IMR-90 (cell line): ENCODE measurements around the gene PDS5B. TPM values are rescaled to one million over a fixed set of nuclear protein-coding genes. Genes with fewer than 3 reads are reported as not detected.

Source experiments
- ATAC-seq: fragments of 200-7000 bp; cut with Tn5 transposase; 2 replicates; pipeline ENCODE4 v1.9.1; 2020; ENCODE audit warnings: low read depth, mild to moderate bottlenecking, moderate library complexity
- BruUV-seq: library from RNA; stranded (reverse); fragments of 400-500 nt; replicated peaks from 2 replicates; lab custom pipeline; 2021; lab: Mats Ljungman, UMichigan
- CTCF ChIA-PET: fragments of 300-600 bp; formaldehyde crosslinking; extraction: SDS; loops from one replicate; lab custom pipeline; 2021; ENCODE audit warnings: antibody characterized with exemption; lab: Yijun Ruan, JAX
- POLR2A ChIA-PET: fragments of 300-600 bp; sonication (Branson Sonifier 250); formaldehyde crosslinking; loops from one replicate; lab custom pipeline; 2022; ENCODE audit warnings: antibody characterized with exemption; ENCODE audit not compliant: unreplicated experiment; lab: Charles Lee
- DNase-seq: peaks from one replicate; pipeline ENCODE4 v3.0.0; 2013
- H2AFZ ChIP-seq: replicated peaks from 2 replicates; pipeline ENCODE3; 2013; ENCODE audit warnings: low read length, mild to moderate bottlenecking; ENCODE audit not compliant: poor library complexity
- H2AK5ac ChIP-seq: 2 replicates; pipeline ENCODE4 v1.6.1; 2013; ENCODE audit warnings: low read depth, low read length, inconsistent platforms
- H2AK9ac ChIP-seq: replicated peaks from 2 replicates; pipeline ENCODE3; 2013; ENCODE audit warnings: mild to moderate bottlenecking, low read depth, low read length, moderate library complexity; ENCODE audit not compliant: poor library complexity
- H2BK120ac ChIP-seq: 2 replicates; pipeline ENCODE4 v1.6.1; 2013; ENCODE audit warnings: low read depth, low read length, inconsistent platforms
- H2BK15ac ChIP-seq: 3 replicates; pipeline ENCODE4 v1.6.1; 2013; ENCODE audit warnings: low read depth, low read length, inconsistent platforms
- H2BK20ac ChIP-seq: 2 replicates; pipeline ENCODE4 v1.6.1; 2013; ENCODE audit warnings: low read depth, mild to moderate bottlenecking, inconsistent platforms, low read length, moderate library complexity
- H2BK5ac ChIP-seq: 2 replicates; pipeline ENCODE4 v1.6.1; 2013; ENCODE audit warnings: mild to moderate bottlenecking, low read depth, low read length, inconsistent platforms; ENCODE audit not compliant: poor library complexity, severe bottlenecking
- H3K14ac ChIP-seq: replicated peaks from 2 replicates; pipeline ENCODE4 v1.6.1; 2013; ENCODE audit warnings: low read depth, low read length, inconsistent platforms
- H3K18ac ChIP-seq: 2 replicates; pipeline ENCODE4 v1.6.1; 2013; ENCODE audit warnings: low read depth, low read length, control low read depth
- H3K23ac ChIP-seq: 2 replicates; pipeline ENCODE4 v1.6.1; 2013; ENCODE audit warnings: low read depth, low read length, inconsistent platforms
- H3K27ac ChIP-seq: 2 replicates; pipeline ENCODE4 v1.5.1; 2013; ENCODE audit warnings: mild to moderate bottlenecking, control low read depth, low read length; ENCODE audit not compliant: insufficient read depth
- H3K27me3 ChIP-seq: 2 replicates; pipeline ENCODE4 v1.6.1; 2013; ENCODE audit warnings: low read length; ENCODE audit not compliant: control insufficient read depth, insufficient read depth
- H3K36me3 ChIP-seq: 2 replicates; pipeline ENCODE4 v1.6.1; 2013; ENCODE audit warnings: low read length, mixed read lengths; ENCODE audit not compliant: control insufficient read depth, insufficient read depth
- H3K4ac ChIP-seq: 2 replicates; pipeline ENCODE4 v1.6.1; 2013; ENCODE audit warnings: low read depth, low read length, inconsistent platforms
- H3K4me1 ChIP-seq: 2 replicates; pipeline ENCODE4 v1.6.1; 2013; ENCODE audit warnings: low read length, mixed read lengths; ENCODE audit not compliant: control insufficient read depth, insufficient read depth
- H3K4me2 ChIP-seq: 2 replicates; pipeline ENCODE4 v1.6.1; 2013; ENCODE audit warnings: low read depth, mild to moderate bottlenecking, control low read depth, low read length, moderate library complexity
- H3K4me3 ChIP-seq: 2 replicates; pipeline ENCODE4 v1.5.1; 2013; ENCODE audit warnings: low read depth, mild to moderate bottlenecking, control low read depth, low read length, moderate library complexity; ENCODE audit not compliant: insufficient read depth
- H3K56ac ChIP-seq: 2 replicates; pipeline ENCODE4 v1.6.1; 2013; ENCODE audit warnings: low read length, inconsistent platforms; ENCODE audit not compliant: insufficient read depth; ENCODE audit errors: extremely low read depth
- H3K79me1 ChIP-seq, 2 experiments: 2 replicates each; pipeline ENCODE4 v1.6.1; 2013; ENCODE audit warnings: low read length in 2 of 2, inconsistent platforms in 1 of 2, low read depth in 1 of 2
- H3K9ac ChIP-seq: 2 replicates; pipeline ENCODE4 v1.6.1; 2013; ENCODE audit warnings: low read depth, low read length, control low read depth
- H3K9me1 ChIP-seq: 2 replicates; pipeline ENCODE4 v1.6.1; 2013; ENCODE audit warnings: low read length, inconsistent platforms; ENCODE audit not compliant: insufficient read depth
- H3K9me3 ChIP-seq: 2 replicates; pipeline ENCODE4 v1.6.1; 2013; ENCODE audit warnings: low read length; ENCODE audit not compliant: control insufficient read depth, insufficient read depth
- H4K20me1 ChIP-seq: 2 replicates; pipeline ENCODE4 v1.6.1; 2013; ENCODE audit warnings: low read length, inconsistent platforms; ENCODE audit not compliant: insufficient read depth
- H4K5ac ChIP-seq: 2 replicates; pipeline ENCODE4 v1.6.1; 2013; ENCODE audit warnings: mild to moderate bottlenecking, low read depth, low read length, control low read depth
- H4K8ac ChIP-seq, 2 experiments: 2 replicates each; pipeline ENCODE4 v1.6.1; 2013; ENCODE audit warnings: low read depth in 2 of 2, low read length in 2 of 2, control low read depth in 1 of 2, inconsistent platforms in 1 of 2
- H4K91ac ChIP-seq: 2 replicates; pipeline ENCODE4 v1.6.1; 2013; ENCODE audit warnings: low read depth, low read length, inconsistent platforms; ENCODE audit not compliant: insufficient read depth
- BHLHE40 ChIP-seq: fragments of 150-350 bp; IDR thresholded peaks from 2 replicates; pipeline ENCODE4 v1.6.1; 2016; ENCODE audit warnings: mild to moderate bottlenecking, low read depth, low read length
- CEBPB ChIP-seq: IDR thresholded peaks from 2 replicates; pipeline ENCODE4 v1.6.1; 2012; ENCODE audit warnings: low read depth, low read length, improper control_type of control experiment
- CHD1 ChIP-seq: IDR thresholded peaks from 2 replicates; pipeline ENCODE4 v1.6.1; 2012; ENCODE audit warnings: low read depth, low read length, improper control_type of control experiment
- CTCF ChIP-seq: conservative IDR thresholded peaks from 2 replicates; pipeline ENCODE4 v1.5.1; 2012; ENCODE audit warnings: mild to moderate bottlenecking, low read depth, low read length, improper control_type of control experiment
- ELK1 ChIP-seq: fragments of 150-350 bp; IDR thresholded peaks from 2 replicates; pipeline ENCODE4 v1.6.1; 2016; ENCODE audit warnings: low read depth, mild to moderate bottlenecking, low read length, moderate library complexity, borderline replicate concordance
- FOS ChIP-seq: fragments of 150-350 bp; IDR thresholded peaks from 2 replicates; pipeline ENCODE4 v1.6.1; 2016; ENCODE audit warnings: low read depth, low read length
- MAFK ChIP-seq: IDR thresholded peaks from 2 replicates; pipeline ENCODE4 v1.6.1; 2012; ENCODE audit warnings: low read depth, low read length, improper control_type of control experiment
- MAZ ChIP-seq: IDR thresholded peaks from 2 replicates; pipeline ENCODE4 v1.6.1; 2012; ENCODE audit warnings: low read depth, mild to moderate bottlenecking, low read length, improper control_type of control experiment, moderate library complexity, borderline replicate concordance
- MXI1 ChIP-seq: IDR thresholded peaks from 2 replicates; pipeline ENCODE4 v1.6.1; 2012; ENCODE audit warnings: low read depth, mild to moderate bottlenecking, low read length, moderate library complexity, borderline replicate concordance
- NFE2L2 ChIP-seq: fragments of 150-350 bp; IDR thresholded peaks from 2 replicates; pipeline ENCODE4 v1.6.1; 2016; ENCODE audit warnings: low read depth, mild to moderate bottlenecking, low read length
- POLR2A ChIP-seq: IDR thresholded peaks from 2 replicates; pipeline ENCODE4 v1.6.1; 2012; ENCODE audit warnings: mild to moderate bottlenecking, low read depth, low read length
- RAD21 ChIP-seq: IDR thresholded peaks from 2 replicates; pipeline ENCODE4 v1.6.1; 2012; ENCODE audit warnings: low read length, improper control_type of control experiment
- RCOR1 ChIP-seq: IDR thresholded peaks from 2 replicates; pipeline ENCODE4 v1.6.1; 2012; ENCODE audit warnings: mild to moderate bottlenecking, low read length, improper control_type of control experiment; ENCODE audit not compliant: insufficient replicate concordance
- RFX5 ChIP-seq: IDR thresholded peaks from 2 replicates; pipeline ENCODE4 v1.8.0; 2012; ENCODE audit warnings: low read depth, mild to moderate bottlenecking, low read length, moderate library complexity
- SMC3 ChIP-seq: fragments of 150-350 bp; IDR thresholded peaks from 2 replicates; pipeline ENCODE4 v1.6.1; 2016; ENCODE audit warnings: low read depth, mild to moderate bottlenecking, antibody characterized with exemption, low read length, moderate library complexity
- USF2 ChIP-seq: fragments of 150-350 bp; IDR thresholded peaks from 2 replicates; pipeline ENCODE4 v1.6.1; 2017; ENCODE audit warnings: mild to moderate bottlenecking, antibody characterized with exemption, low read length, low read depth
- WGBS, 2 experiments: methylation state at CpG; one replicate each; pipeline versions ENCODE4 v1.1.5 to v1.1.7; 2013; ENCODE audit warnings: missing lambda C conversion rate in 2 of 2; ENCODE audit not compliant: insufficient read length in 1 of 2; ENCODE audit errors: extremely low coverage in 2 of 2; 5-methylcytosine and 5-hydroxymethylcytosine counted together
- dilution Hi-C: fragments of 300-500 bp; cut with HindIII; formaldehyde crosslinking; loops from one replicate; pipeline ENCODE4 v1.14.3; 2018; ENCODE audit warnings: low sequenced_read_pairs; ENCODE audit not compliant: unreplicated experiment
- in situ Hi-C: fragments of 300-500 bp; cut with MboI; formaldehyde crosslinking; loops from 3 replicates; pipeline ENCODE4 v1.14.3; 2019; ENCODE audit warnings: low sequenced_read_pairs, inconsistent platforms, mixed read lengths
- intact Hi-C: fragments of 100-400 bp; cut with micrococcal nuclease; formaldehyde crosslinking; loops from 2 replicates; pipeline ENCODE4 v1.10.0; 2022
- polyA plus RNA-seq, 3 experiments: library from polyadenylated mRNA; depleted of rRNA; stranded (reverse); fragments of >200 nt; gene quantifications; 2 replicates each; pipeline ENCODE4 v1.2.3, GENCODE V29; 2012; ENCODE audit warnings: low replicate concordance in 1 of 3
- total RNA-seq: library from RNA; depleted of rRNA; stranded (reverse); fragments of >200 nt; gene quantifications from 2 replicates; pipeline ENCODE4 v1.2.3, GENCODE V29; 2012

The PDS5B gene
- total and polyA plus RNA-seq, 2 of the 4 experiments (the other 2 are of a cell fraction) = 6.2 to 20.1 TPM

GRCh38 chr13:32577032-32577431 is 9.2 kb upstream of the PDS5B start:
- no peak overlapping the region for H3K4me3 ChIP-seq
- H2BK20ac ChIP-seq = no peak overlapping the region
- BruUV-seq = no TSS peak
- no peak overlapping the region for H3K56ac ChIP-seq
- H3K23ac ChIP-seq = no peak overlapping the region
- no peaks in the 10 kb centered on the region for H3K79me1 ChIP-seq
- H3K4me2 ChIP-seq = no peak overlapping the region
- ChIA-PET CTCF (no interaction called here), POLR2A (no interaction called here)
- intact Hi-C loops = no loop called here
- dilution Hi-C loops = no loop called here
- H3K4me1 ChIP-seq = no peaks in the 10 kb centered on the region
- H3K18ac ChIP-seq = no peak overlapping the region
- no peaks in the 10 kb centered on the region for H4K20me1 ChIP-seq
- H3K14ac ChIP-seq = no peak overlapping the region
- no peak overlapping the region for H3K27ac ChIP-seq
- H4K8ac ChIP-seq = no peak overlapping the region
- H3K9ac ChIP-seq = no peak overlapping the region
- no peak overlapping the region for H3K4ac ChIP-seq
- H3K27me3 ChIP-seq = no peaks in the 10 kb centered on the region
- no peaks in the 10 kb centered on the region for H3K36me3 ChIP-seq
- H2AFZ ChIP-seq = no peak overlapping the region
- no peak overlapping the region for H2BK120ac ChIP-seq
- no peak for ATAC-seq
- H4K5ac ChIP-seq = no peak overlapping the region
- H2BK5ac ChIP-seq = no peak overlapping the region
- no peak for DNase-seq
- no peaks in the 10 kb centered on the region for H3K9me1 ChIP-seq
- no peak overlapping the region for H2AK9ac ChIP-seq
- in situ Hi-C loops = loop anchor here (10.0 to 25.0 kb wide), 3 partner anchors 552 to 1135 kb away; no protein-coding TSS in a partner anchor
- peaks cover 3% of the 10 kb centered on the region for H3K9me3 ChIP-seq
- no peak overlapping the region for H2AK5ac ChIP-seq
- H2BK15ac ChIP-seq = no peak overlapping the region
- WGBS, 2 experiments = no CpG with 5 or more reads among the region's 3 CpGs
- no peak overlapping the region for H4K91ac ChIP-seq
- no peak for TF ChIP-seq CEBPB
- TF ChIP-seq POLR2A = no peak
- TF ChIP-seq RAD21 = no peak
- no peak for TF ChIP-seq MAFK
- no peak for TF ChIP-seq BHLHE40
- TF ChIP-seq USF2 = no peak
- TF ChIP-seq RFX5 = no peak
- no peak for TF ChIP-seq NFE2L2
- TF ChIP-seq SMC3 = no peak
- TF ChIP-seq FOS = no peak
- no peak for TF ChIP-seq RCOR1
- no peak for TF ChIP-seq MXI1
- no peak for TF ChIP-seq CHD1
- TF ChIP-seq ELK1 = no peak
- no peak for TF ChIP-seq CTCF
- TF ChIP-seq MAZ = no peak
